CD4-positive, alpha-beta T cell treated with Interleukin-17A for 4 hours (primary cell): ENCODE measurements around the gene UIMC1.
A peak's percentile ranks its signal among the peaks of the same experiment; 100 is the strongest.
"Not testable (repeated sequence)": the region's sequence is repeated elsewhere in the genome, so short reads cannot be mapped to it uniquely, and the experiment has no call there.

Experiments used
- DNase-seq: peaks from one replicate; pipeline ENCODE4 v3.0.0-alpha.2; 2020; ENCODE audit warnings: mixed read lengths

Gene UIMC1

GRCh38 chr5:177005619-177006264 lies 837 bp downstream of the UIMC1 start:
- peak; percentile 75 for DNase-seq

GRCh38 chr5:177004961-177005360 lies 1.6 kb downstream of the UIMC1 start:
- no peak for DNase-seq

DNA sequence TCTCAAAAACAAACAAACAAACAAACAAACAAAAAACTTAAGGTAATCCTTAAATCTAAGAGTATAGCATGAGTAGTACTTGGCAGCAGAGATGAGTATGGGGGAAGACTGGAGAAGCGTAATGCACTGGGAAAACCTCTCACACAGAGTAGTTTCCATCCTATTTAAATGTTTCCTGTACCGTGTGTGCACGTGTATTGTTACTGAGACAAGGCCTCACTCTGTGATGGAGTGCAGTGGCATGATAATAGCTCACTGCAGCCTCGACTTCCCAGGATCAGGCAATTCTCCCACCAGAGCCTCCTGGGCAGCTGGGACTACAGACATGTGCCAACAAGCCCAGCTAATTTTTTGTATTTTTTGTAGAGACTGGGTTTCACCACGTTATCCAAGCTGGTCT lies 2.9 kb downstream of the UIMC1 start:
- no peak for DNase-seq

- DNase-seq, result not testable (repeated sequence)
These were observed 7.1 kb downstream of the UIMC1 start for GRCh38 chr5:176999526-176999925.

DNA sequence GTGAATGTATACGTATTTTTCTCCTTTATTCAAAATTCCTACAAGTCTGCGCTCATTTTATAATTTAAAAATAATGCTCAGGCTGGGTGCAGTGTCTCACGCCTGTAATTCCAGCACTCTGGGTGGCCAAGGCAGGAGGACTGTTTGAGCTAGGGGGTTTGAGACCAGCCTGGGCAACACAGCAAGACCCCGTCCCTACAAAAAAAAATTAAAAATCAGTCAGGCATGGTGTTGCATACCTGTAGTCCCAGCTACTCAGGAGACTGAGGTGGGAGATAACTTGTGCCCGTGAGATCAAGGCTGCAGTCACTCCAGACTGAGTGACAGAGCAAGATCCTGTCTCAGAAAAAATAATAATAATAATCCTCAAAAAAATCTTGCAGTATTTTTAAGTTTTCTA lies 7.8 kb downstream of the UIMC1 start:
- no peak for DNase-seq

DNA sequence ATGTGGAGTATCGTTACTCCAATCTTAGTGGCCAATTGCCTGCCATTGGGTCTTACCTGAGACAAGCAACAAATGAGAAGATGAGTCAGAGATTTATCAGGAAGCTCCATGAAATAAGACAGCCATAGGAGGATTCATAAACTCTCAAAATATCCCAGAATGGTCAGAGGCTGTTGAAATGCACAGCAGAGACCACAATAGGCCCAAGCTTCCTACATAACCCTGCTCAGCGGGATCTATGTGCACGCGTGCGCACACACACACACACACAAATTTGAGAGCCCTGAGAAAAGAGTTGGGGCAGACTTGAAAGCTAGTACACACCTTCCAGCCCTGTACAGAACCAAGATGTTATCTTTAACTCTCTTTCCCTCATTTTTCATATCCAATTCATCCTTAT lies 9.8 kb downstream of the UIMC1 start:
- no peak for DNase-seq

- no peak for DNase-seq
These were observed 10.4 kb downstream of the UIMC1 start for GRCh38 chr5:176995896-176996767.

DNA sequence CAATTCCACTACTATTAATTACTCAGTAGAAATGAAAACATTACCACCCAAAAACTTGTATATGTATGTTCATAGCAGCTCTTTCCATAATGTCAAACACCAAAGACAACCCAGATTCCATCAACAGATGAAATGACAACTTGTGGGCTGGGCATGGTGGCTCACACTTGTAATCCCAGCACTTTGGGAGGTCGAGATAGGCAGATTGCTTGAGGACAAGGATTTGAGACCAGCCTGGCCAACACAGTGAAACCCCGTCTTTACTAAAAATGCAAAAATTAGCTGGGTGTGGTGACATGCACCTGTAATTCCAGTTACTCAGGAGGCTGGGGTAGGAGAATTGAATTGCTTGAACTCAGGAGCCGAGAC lies 11.5 kb downstream of the UIMC1 start:
- no peak for DNase-seq

- no peak for DNase-seq
These were observed 12.0 kb downstream of the UIMC1 start for GRCh38 chr5:176994460-176995121.

GRCh38 chr5:176993081-176993480 lies 13.5 kb downstream of the UIMC1 start:
- not testable (repeated sequence) for DNase-seq

- DNase-seq, result no peak
These were observed 19.0 kb downstream of the UIMC1 start for GRCh38 chr5:176987583-176987982.

DNA sequence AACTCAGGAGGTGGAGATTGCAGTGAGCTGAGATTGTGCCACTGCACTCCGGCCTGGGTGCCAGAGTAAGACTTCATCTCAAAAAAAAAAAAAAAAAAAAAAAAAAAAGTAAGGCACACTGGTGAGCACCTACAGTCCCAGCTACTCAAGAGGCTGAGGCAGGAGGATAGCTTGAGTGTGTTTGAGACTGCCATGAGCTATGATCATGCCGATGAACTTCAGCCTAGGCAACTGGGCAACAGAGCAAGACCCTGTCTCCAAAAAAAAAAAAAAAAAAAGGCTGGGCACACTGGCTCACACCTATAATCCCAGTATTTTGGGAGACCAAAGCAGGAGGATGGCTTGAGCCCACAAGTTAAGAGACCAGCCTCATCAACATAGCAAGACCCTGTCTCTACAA lies 20.3 kb downstream of the UIMC1 start:
- no peak for DNase-seq

DNA sequence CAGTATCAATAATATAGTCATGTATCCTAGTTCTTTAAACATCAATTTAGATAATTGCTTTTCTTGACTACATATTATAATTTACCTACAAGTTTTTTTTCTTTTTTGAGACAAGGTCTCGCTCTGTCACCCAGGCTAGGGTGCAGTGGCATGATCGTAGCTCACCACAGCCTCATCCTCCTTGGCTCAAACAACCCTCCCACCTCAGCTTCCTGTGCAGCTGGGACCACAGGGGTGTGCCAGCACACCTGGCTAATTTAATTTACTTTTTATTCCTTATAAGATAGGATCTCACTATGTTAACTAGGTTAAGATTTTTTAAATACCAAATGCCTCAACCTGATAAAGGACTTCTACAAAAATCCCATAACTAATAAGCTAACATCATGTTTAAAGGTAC lies 21.1 kb downstream of the UIMC1 start:
- peak; percentile 63 for DNase-seq

DNA sequence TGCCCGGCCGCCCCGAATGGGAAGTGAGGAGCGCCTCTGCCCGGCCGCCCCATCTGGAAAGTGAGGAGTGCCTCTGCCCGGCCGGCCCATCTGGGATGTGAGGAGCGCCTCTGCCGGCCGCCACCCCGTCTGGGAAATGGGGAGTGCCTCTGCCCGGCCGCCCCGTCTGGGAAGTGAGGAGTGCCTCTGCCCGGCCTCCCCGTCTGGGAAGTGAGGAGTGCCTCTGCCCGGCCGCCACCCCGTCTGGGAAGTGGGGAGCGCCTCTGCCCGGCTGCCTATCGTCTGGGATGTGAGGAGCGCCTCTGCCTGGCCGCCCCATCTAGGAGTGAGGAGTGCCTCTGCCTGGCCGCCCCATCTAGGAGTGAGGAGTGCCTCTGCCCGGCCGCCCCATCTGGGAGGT lies 22.4 kb downstream of the UIMC1 start:
- not testable (repeated sequence) for DNase-seq

DNA sequence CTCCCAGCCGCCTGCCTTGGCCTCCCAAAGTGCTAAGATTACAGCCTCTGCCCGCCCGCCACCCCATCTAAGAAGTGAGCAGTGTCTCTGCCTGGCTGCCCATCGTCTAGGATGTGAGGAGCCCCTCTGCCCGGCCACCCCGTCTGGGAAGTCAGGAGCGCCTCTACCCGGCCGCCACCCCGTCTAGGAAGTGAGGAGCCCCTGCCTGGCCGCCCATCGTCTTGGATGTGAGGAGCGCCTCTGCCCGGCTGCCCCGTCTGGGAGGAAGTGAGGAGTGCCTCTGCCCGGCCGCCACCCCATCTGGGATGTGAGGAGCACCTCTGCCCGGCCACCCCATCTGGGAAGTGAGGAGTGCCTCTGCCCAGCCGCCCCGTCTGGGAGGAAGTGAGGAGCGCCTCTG lies 23.0 kb downstream of the UIMC1 start:
- not testable (repeated sequence) for DNase-seq

DNA sequence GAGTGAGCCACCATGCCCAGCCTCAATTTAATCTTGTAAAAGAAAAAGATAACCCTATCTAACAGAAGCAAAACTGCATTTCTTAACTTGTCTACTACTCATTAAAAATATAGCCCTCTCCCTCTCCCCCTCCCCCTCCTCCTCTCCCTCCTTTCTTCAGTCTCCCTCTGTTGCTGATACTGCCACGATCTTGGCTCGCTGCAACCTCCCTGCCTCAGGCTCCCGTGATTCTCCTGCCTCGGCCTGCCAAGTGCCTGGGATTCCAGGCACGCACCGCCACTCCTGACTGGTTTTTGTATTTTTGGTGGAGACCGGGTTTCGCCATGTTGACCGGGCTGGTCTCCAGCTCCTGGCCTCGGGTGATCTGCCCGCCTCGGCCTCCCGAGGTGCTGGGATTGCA lies 23.5 kb downstream of the UIMC1 start:
- DNase-seq, result not testable (repeated sequence)

DNA sequence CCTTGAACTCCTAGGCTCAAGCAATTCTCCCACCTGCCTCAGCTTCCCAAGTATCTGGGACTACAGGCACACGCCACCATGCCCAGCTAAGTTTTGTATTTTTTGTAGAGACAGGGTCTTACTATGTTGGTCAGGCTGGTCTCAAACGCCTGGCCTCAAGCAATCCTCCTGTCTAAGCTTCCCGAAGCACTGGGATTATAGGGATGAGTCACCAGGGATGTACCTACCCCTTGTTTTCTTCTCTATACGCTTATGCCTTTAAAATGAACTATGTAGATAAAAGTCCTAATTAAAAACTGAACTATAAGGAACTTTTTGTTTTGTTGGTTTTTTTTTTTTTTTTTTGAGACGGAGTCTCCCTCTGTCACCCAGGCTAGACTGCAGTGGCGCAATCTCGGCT lies 25.8 kb downstream of the UIMC1 start:
- no peak for DNase-seq

- DNase-seq, result no peak
These were observed 26.9 kb downstream of the UIMC1 start for GRCh38 chr5:176979669-176980068.

- DNase-seq, result no peak
These were observed 40.9 kb downstream of the UIMC1 start for GRCh38 chr5:176965633-176966032.

DNA sequence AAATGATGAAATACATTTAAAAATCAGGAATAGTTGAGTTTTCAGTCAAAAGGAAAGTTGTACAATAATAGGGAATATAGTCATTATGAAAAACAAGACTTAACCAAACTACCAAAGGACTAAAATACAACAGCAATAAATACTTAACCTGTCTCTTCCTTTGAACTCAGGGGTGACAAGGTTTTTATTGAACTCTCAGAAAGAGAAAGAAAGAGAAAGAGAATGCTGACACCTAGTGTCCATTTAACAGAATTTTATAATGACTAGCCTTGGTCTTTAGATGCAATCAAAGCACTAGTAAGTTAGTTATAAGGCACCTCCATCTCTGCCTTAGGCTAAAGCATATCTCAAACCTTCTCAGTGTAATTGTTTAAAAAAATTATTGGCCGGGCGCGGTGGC lies 47.5 kb downstream of the UIMC1 start:
- no peak for DNase-seq

DNA sequence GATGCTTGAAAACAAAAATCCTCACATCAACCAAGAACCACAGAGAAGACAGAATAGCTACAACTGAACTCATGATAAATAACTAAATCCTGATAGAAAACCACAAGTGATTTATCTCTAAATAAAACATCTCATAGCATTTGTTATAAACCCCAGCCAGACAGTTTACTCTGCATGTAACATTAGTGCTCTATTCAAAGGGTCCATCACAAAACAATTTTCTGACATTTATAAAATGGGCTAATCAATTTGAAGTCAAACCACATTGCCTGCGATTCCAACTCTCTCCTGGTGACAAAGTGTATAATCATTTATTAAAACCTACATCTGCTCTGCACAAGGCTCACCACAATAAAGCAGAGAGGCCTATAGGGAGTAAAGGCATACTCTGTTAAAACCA lies 49.8 kb downstream of the UIMC1 start:
- no peak for DNase-seq

DNA sequence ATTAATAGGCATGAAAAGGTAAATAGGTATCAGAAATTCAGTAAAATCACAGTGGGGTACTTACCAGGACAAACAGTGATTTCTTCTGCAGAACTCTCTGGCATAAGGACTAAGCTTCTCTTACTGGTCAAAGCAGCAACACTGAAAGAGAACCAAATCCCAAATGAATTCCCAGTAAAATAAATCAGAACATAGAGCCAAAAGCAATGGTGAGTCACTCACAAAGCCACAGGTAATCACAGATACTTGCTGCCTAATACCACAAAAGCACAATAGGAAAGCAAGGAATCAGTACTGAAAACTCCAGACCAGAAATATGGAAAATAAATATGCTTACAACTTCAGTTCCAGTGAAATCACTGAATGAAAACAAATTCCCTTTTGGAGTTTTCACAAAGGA lies 50.7 kb downstream of the UIMC1 start:
- DNase-seq, result no peak

DNA sequence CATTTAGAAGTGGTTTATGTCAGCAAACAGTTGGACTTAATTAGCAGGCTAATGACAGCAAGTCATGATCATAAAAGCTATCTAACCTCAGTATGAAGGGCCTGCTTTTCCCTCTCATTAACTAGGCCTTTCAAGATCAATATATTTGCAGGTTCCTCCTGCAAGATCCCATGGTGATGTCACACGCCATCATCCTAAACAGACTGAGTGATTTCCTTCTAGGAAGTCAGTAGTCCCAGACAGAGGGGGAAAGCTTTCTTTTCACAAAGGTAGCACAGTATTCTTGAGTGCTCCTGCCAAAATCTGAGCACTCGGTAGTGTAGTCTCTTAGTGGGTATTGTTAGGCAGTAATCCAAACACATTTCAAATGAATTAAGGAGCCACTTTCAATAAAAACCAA lies 52.5 kb downstream of the UIMC1 start:
- DNase-seq, result no peak
